ENCODE measurements around the gene MCEMP1. TPM values are rescaled to one million over a fixed set of nuclear protein-coding genes. Genes with fewer than 3 reads are reported as not detected.

The MCEMP1 gene
- total RNA-seq, 2 experiments from 2014 or later = 0.22 TPM; not detected in 1

DNA sequence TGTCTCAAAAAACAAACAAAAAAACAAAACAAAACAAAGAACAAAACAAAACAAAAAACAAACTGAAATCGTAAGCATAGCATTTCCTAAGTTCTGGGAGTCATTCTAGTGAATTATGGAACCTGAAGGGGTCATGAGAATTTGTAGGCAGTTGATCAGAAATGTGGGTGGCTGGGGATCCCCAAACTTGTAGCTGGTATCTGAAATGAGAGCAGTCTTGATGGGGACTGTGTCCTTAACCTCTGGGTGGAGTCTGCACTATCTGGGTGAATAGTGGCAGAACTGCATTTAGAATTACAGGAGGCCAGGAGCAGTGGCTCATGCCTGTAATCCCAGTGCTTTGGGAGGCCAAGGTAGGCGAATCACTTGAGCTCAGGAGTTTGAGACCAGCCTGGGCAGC is 48.9 kb downstream of the MCEMP1 start:
- POLR2A ChIA-PET = interaction anchor here (0.6 to 0.7 kb wide), 3 partner anchors 20 to 680 kb away, joined by 3 read pairs; no protein-coding TSS in a partner anchor
- Histone ChIP-seq H3K4me3 (ENCODE audit: low read depth, low read length, poor library complexity, severe bottlenecking) (no peak overlapping the region), H3K36me3 (ENCODE audit: insufficient read depth, low read length) (no peaks in the 10 kb centered on the region), H3K79me2 (ENCODE audit: insufficient read depth, low read depth, low read length) (no peaks in the 10 kb centered on the region), H3K4me1 (ENCODE audit: insufficient read depth, low read length, poor library complexity, severe bottlenecking) (peaks cover 4% of the 10 kb centered on the region), H3K9me2 (ENCODE audit: insufficient read depth, low read length) (no peaks in the 10 kb centered on the region), H4K20me1 (ENCODE audit: insufficient read depth, low read length) (no peaks in the 10 kb centered on the region), H2AFZ (ENCODE audit: low read length) (no peak overlapping the region), H3K4me2 (ENCODE audit: low read length) (no peak overlapping the region), H3K27ac (ENCODE audit: low read depth, low read length, poor library complexity, severe bottlenecking) (no peak overlapping the region), H3K9me3 (ENCODE audit: low read length) (no peaks in the 10 kb centered on the region)
- no peak for DNase-seq (ENCODE audit: low spot score)
- intact Hi-C loops (cut with micrococcal nuclease; ENCODE audit: unreplicated experiment) = no loop called here
- CTCF ChIA-PET (ENCODE audit: unreplicated experiment) = no interaction called here
- no TSS peak for BruUV-seq (replicated peaks)
- TF ChIP-seq EZH2phosphoT487 (IDR thresholded peaks at IDR 0.05; ENCODE audit: borderline replicate concordance, low read depth, low read length) = no peak
- TF ChIP-seq, protein P1, sequence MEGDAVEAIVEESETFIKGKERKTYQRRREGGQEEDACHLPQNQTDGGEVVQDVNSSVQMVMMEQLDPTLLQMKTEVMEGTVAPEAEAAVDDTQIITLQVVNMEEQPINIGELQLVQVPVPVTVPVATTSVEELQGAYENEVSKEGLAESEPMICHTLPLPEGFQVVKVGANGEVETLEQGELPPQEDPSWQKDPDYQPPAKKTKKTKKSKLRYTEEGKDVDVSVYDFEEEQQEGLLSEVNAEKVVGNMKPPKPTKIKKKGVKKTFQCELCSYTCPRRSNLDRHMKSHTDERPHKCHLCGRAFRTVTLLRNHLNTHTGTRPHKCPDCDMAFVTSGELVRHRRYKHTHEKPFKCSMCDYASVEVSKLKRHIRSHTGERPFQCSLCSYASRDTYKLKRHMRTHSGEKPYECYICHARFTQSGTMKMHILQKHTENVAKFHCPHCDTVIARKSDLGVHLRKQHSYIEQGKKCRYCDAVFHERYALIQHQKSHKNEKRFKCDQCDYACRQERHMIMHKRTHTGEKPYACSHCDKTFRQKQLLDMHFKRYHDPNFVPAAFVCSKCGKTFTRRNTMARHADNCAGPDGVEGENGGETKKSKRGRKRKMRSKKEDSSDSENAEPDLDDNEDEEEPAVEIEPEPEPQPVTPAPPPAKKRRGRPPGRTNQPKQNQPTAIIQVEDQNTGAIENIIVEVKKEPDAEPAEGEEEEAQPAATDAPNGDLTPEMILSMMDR (conservative IDR thresholded peaks at IDR 0.05; ENCODE audit: low read length) = no peak

DNA sequence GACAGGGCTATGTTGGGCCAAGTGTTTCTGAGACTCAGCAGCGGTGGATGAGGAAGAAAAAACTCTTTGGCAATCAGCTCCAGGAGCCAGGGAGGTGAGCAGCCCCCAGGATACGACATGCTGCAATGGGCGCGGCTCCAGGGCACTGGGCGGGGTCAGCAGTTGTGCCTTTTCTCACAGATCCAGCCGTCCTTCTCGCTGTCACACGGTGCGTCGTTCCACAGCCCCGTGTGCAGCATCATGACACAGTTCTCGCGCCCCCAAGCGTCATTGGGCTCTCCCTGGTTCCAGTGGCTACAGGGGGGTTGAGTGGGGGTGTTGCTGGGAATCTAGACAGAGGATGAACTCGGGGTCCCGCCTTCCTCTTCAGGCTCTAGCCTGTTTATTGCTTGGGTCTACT is 52.3 kb downstream of the MCEMP1 start:
- H3K9me2 ChIP-seq (ENCODE audit: insufficient read depth, low read length) = no peaks in the 10 kb centered on the region
- DNase-seq (ENCODE audit: low spot score) = no peak
- no peak for TF ChIP-seq EZH2phosphoT487 (IDR thresholded peaks at IDR 0.05; ENCODE audit: borderline replicate concordance, low read depth, low read length)
- TF ChIP-seq, protein P1 (conservative IDR thresholded peaks at IDR 0.05; ENCODE audit: low read length) = no peak
- ChIA-PET CTCF (ENCODE audit: unreplicated experiment) (no interaction called here), POLR2A (no interaction called here)
- no peak overlapping the region for H3K4me3 ChIP-seq (ENCODE audit: low read depth, low read length, poor library complexity, severe bottlenecking)
- no TSS peak for BruUV-seq (replicated peaks)
- H2AFZ ChIP-seq (ENCODE audit: low read length) = no peak overlapping the region
- H3K4me1 ChIP-seq (ENCODE audit: insufficient read depth, low read length, poor library complexity, severe bottlenecking) = no peaks in the 10 kb centered on the region
- H3K27ac ChIP-seq (ENCODE audit: low read depth, low read length, poor library complexity, severe bottlenecking) = no peak overlapping the region
- H3K4me2 ChIP-seq (ENCODE audit: low read length) = no peak overlapping the region
- no peaks in the 10 kb centered on the region for H4K20me1 ChIP-seq (ENCODE audit: insufficient read depth, low read length)
- intact Hi-C loops (cut with micrococcal nuclease; ENCODE audit: unreplicated experiment) = no loop called here
- H3K9me3 ChIP-seq (ENCODE audit: low read length) = no peaks in the 10 kb centered on the region
- no peaks in the 10 kb centered on the region for H3K36me3 ChIP-seq (ENCODE audit: insufficient read depth, low read length)
- H3K79me2 ChIP-seq (ENCODE audit: insufficient read depth, low read depth, low read length) = no peaks in the 10 kb centered on the region

Other genes with a start within 250 kb of the MCEMP1 start
- gene PEX11G, start 188.1 kb upstream of the MCEMP1 start, total RNA-seq (2014; rRNA removed; shearing (Covaris generic)) = not detected in 2 replicates
- gene PEX11G, start 188.1 kb upstream of the MCEMP1 start, total RNA-seq (2022) = not detected in 2 replicates
- gene ZNF358, start 161.0 kb upstream of the MCEMP1 start, total RNA-seq (2014; rRNA removed; shearing (Covaris generic)) = not detected in 2 replicates
- not detected in 2 replicates for gene ZNF358, start 161.0 kb upstream of the MCEMP1 start, total RNA-seq (2022)
- gene MCOLN1, start 154.5 kb upstream of the MCEMP1 start, total RNA-seq (2014; rRNA removed; shearing (Covaris generic)) = 2.4 and 7.8 TPM in 2 replicates
- 16.7 and 18.3 TPM in 2 replicates for gene MCOLN1, start 154.5 kb upstream of the MCEMP1 start, total RNA-seq (2022)
- 50.6 and 54.3 TPM in 2 replicates for gene PNPLA6, start 141.4 kb upstream of the MCEMP1 start, total RNA-seq (2014; rRNA removed; shearing (Covaris generic))
- 92.4 and 93.0 TPM in 2 replicates for gene PNPLA6, start 141.4 kb upstream of the MCEMP1 start, total RNA-seq (2022)
- 1.1 and 1.6 TPM in 2 replicates for gene CAMSAP3, start 81.2 kb upstream of the MCEMP1 start, total RNA-seq (2014; rRNA removed; shearing (Covaris generic))
- gene CAMSAP3, start 81.2 kb upstream of the MCEMP1 start, total RNA-seq (2022) = 1.9 and 2.8 TPM in 2 replicates
- 35.0 and 36.6 TPM in 2 replicates for gene XAB2, start 47.5 kb upstream of the MCEMP1 start, total RNA-seq (2014; rRNA removed; shearing (Covaris generic))
- 39.7 and 39.9 TPM in 2 replicates for gene XAB2, start 47.5 kb upstream of the MCEMP1 start, total RNA-seq (2022)
- 48.8 and 65.4 TPM in 2 replicates for gene PET100, start 47.3 kb upstream of the MCEMP1 start, total RNA-seq (2014; rRNA removed; shearing (Covaris generic))
- 111 and 118 TPM in 2 replicates for gene PET100, start 47.3 kb upstream of the MCEMP1 start, total RNA-seq (2022)
- 0.82 TPM in 1 of 2 replicates, not detected in the other for gene PCP2, start 43.4 kb upstream of the MCEMP1 start, total RNA-seq (2014; rRNA removed; shearing (Covaris generic))
- 2.0 and 2.1 TPM in 2 replicates for gene PCP2, start 43.4 kb upstream of the MCEMP1 start, total RNA-seq (2022)
- gene STXBP2, start 40.0 kb upstream of the MCEMP1 start, total RNA-seq (2014; rRNA removed; shearing (Covaris generic)) = 27.7 and 43.0 TPM in 2 replicates
- 121 and 138 TPM in 2 replicates for gene STXBP2, start 40.0 kb upstream of the MCEMP1 start, total RNA-seq (2022)
- not detected in 2 replicates for gene RETN, start 8.0 kb upstream of the MCEMP1 start, total RNA-seq (2014; rRNA removed; shearing (Covaris generic))
- gene RETN, start 8.0 kb upstream of the MCEMP1 start, total RNA-seq (2022) = not detected in 2 replicates
- 78.4 and 91.5 TPM in 2 replicates for gene TRAPPC5, start 3.7 kb downstream of the MCEMP1 start, total RNA-seq (2014; rRNA removed; shearing (Covaris generic))
- gene TRAPPC5, start 3.7 kb downstream of the MCEMP1 start, total RNA-seq (2022) = 115 and 150 TPM in 2 replicates
- 3.3 and 3.7 TPM in 2 replicates for gene FCER2, start 25.0 kb downstream of the MCEMP1 start, total RNA-seq (2014; rRNA removed; shearing (Covaris generic))
- gene FCER2, start 25.0 kb downstream of the MCEMP1 start, total RNA-seq (2022) = 3.9 and 4.6 TPM in 2 replicates
- gene CLEC4G, start 55.0 kb downstream of the MCEMP1 start, total RNA-seq (2014; rRNA removed; shearing (Covaris generic)) = not detected in 2 replicates
- gene CLEC4G, start 55.0 kb downstream of the MCEMP1 start, total RNA-seq (2022) = not detected in 2 replicates
- gene CD209, start 70.4 kb downstream of the MCEMP1 start, total RNA-seq (2014; rRNA removed; shearing (Covaris generic)) = not detected in 2 replicates
- not detected in 2 replicates for gene CD209, start 70.4 kb downstream of the MCEMP1 start, total RNA-seq (2022)
- not detected in 2 replicates for gene CLEC4M, start 86.2 kb downstream of the MCEMP1 start, total RNA-seq (2014; rRNA removed; shearing (Covaris generic))
- gene CLEC4M, start 86.2 kb downstream of the MCEMP1 start, total RNA-seq (2022) = not detected in 2 replicates
- gene EVI5L, start 153.1 kb downstream of the MCEMP1 start, total RNA-seq (2014; rRNA removed; shearing (Covaris generic)) = 2.7 and 7.4 TPM in 2 replicates
- 5.5 and 5.9 TPM in 2 replicates for gene EVI5L, start 153.1 kb downstream of the MCEMP1 start, total RNA-seq (2022)
- not detected in 2 replicates for gene PRR36, start 197.3 kb downstream of the MCEMP1 start, total RNA-seq (2014; rRNA removed; shearing (Covaris generic))
- gene PRR36, start 197.3 kb downstream of the MCEMP1 start, total RNA-seq (2022) = 0.17 TPM in 1 of 2 replicates, not detected in the other
- gene LRRC8E, start 211.4 kb downstream of the MCEMP1 start, total RNA-seq (2014; rRNA removed; shearing (Covaris generic)) = 0.08 TPM in 1 of 2 replicates, not detected in the other
- gene LRRC8E, start 211.4 kb downstream of the MCEMP1 start, total RNA-seq (2022) = not detected in 2 replicates
- 19.4 and 23.2 TPM in 2 replicates for gene MAP2K7, start 226.8 kb downstream of the MCEMP1 start, total RNA-seq (2014; rRNA removed; shearing (Covaris generic))
- 44.5 and 48.1 TPM in 2 replicates for gene MAP2K7, start 226.8 kb downstream of the MCEMP1 start, total RNA-seq (2022)
- 0.13 TPM in 1 of 2 replicates, not detected in the other for gene TGFBR3L, start 237.7 kb downstream of the MCEMP1 start, total RNA-seq (2014; rRNA removed; shearing (Covaris generic))
- gene TGFBR3L, start 237.7 kb downstream of the MCEMP1 start, total RNA-seq (2022) = 0.61 and 0.74 TPM in 2 replicates
- 4.9 and 21.6 TPM in 2 replicates for gene SNAPC2, start 243.2 kb downstream of the MCEMP1 start, total RNA-seq (2014; rRNA removed; shearing (Covaris generic))
- 6.2 and 8.2 TPM in 2 replicates for gene SNAPC2, start 243.2 kb downstream of the MCEMP1 start, total RNA-seq (2022)
- 0.13 TPM in 1 of 2 replicates, not detected in the other for gene CTXN1, start 249.0 kb downstream of the MCEMP1 start, total RNA-seq (2014; rRNA removed; shearing (Covaris generic))
- gene CTXN1, start 249.0 kb downstream of the MCEMP1 start, total RNA-seq (2022) = 0.98 and 1.0 TPM in 2 replicates